RPMI7951 (cell line): ENCODE results near the gene CIBAR2. TPM values are rescaled to one million over a fixed set of nuclear protein-coding genes. Genes with fewer than 3 reads are reported as not detected.

ENCODE experiments used
- DNase-seq: peaks from one replicate; pipeline ENCODE4 v3.0.0-alpha.2; 2012; ENCODE audit warnings: low read depth
- total RNA-seq: library from RNA; depleted of rRNA; stranded (reverse); fragments of >200 nt; shearing (Covaris generic); gene quantifications from 2 replicates; pipeline ENCODE4 v1.2.3, GENCODE V29; 2014; rRNA removed

CIBAR2 gene
- not detected in 2 replicates for total RNA-seq

GRCh38 chr16:85112364-85112763 lies at the start of gene CIBAR2:
Gene CIBAR2 (minus strand): TSS chr16:85112472. CDS start chr16:85112352, 120 bp downstream.
- DNase-seq = no peak

- no peak for DNase-seq
These were observed 47.1 kb upstream of the CIBAR2 start for GRCh38 chr16:85159179-85159980.

GRCh38 chr16:85158743-85159178 lies 46.5 kb upstream of the CIBAR2 start:
- DNase-seq = no peak

GRCh38 chr16:85157813-85158742 lies 45.8 kb upstream of the CIBAR2 start:
- DNase-seq = no peak

- no peak for DNase-seq
These were observed 45.1 kb upstream of the CIBAR2 start for GRCh38 chr16:85157372-85157771.

GRCh38 chr16:85156869-85157268 lies 44.6 kb upstream of the CIBAR2 start:
- DNase-seq = no peak

- no peak for DNase-seq
These were observed 44.2 kb upstream of the CIBAR2 start for GRCh38 chr16:85156440-85156839.

- no peak for DNase-seq
These were observed 41.4 kb upstream of the CIBAR2 start for GRCh38 chr16:85153656-85154091.

- no peak for DNase-seq
These were observed 40.8 kb upstream of the CIBAR2 start for GRCh38 chr16:85153046-85153445.

GRCh38 chr16:85152414-85153030 lies 40.2 kb upstream of the CIBAR2 start:
- no peak for DNase-seq

GRCh38 chr16:85151603-85152413 lies 39.5 kb upstream of the CIBAR2 start:
- peak; percentile 98 for DNase-seq

- DNase-seq = no peak
These were observed 38.9 kb upstream of the CIBAR2 start for GRCh38 chr16:85151079-85151602.

- no peak for DNase-seq
These were observed 38.2 kb upstream of the CIBAR2 start for GRCh38 chr16:85150331-85150940.

- DNase-seq = no peak
These were observed 37.5 kb upstream of the CIBAR2 start for GRCh38 chr16:85149776-85150175.

GRCh38 chr16:85148931-85149330 lies 36.7 kb upstream of the CIBAR2 start:
- DNase-seq = no peak

- no peak for DNase-seq
These were observed 34.8 kb upstream of the CIBAR2 start for GRCh38 chr16:85146922-85147651.

GRCh38 chr16:85146532-85146797 lies 34.2 kb upstream of the CIBAR2 start:
- DNase-seq = no peak

- DNase-seq = no peak
These were observed 33.7 kb upstream of the CIBAR2 start for GRCh38 chr16:85145734-85146531.

GRCh38 chr16:85145188-85145587 lies 32.9 kb upstream of the CIBAR2 start:
- no peak for DNase-seq
